ENCODE results near the gene ARVCF.

ARVCF gene, protein sequence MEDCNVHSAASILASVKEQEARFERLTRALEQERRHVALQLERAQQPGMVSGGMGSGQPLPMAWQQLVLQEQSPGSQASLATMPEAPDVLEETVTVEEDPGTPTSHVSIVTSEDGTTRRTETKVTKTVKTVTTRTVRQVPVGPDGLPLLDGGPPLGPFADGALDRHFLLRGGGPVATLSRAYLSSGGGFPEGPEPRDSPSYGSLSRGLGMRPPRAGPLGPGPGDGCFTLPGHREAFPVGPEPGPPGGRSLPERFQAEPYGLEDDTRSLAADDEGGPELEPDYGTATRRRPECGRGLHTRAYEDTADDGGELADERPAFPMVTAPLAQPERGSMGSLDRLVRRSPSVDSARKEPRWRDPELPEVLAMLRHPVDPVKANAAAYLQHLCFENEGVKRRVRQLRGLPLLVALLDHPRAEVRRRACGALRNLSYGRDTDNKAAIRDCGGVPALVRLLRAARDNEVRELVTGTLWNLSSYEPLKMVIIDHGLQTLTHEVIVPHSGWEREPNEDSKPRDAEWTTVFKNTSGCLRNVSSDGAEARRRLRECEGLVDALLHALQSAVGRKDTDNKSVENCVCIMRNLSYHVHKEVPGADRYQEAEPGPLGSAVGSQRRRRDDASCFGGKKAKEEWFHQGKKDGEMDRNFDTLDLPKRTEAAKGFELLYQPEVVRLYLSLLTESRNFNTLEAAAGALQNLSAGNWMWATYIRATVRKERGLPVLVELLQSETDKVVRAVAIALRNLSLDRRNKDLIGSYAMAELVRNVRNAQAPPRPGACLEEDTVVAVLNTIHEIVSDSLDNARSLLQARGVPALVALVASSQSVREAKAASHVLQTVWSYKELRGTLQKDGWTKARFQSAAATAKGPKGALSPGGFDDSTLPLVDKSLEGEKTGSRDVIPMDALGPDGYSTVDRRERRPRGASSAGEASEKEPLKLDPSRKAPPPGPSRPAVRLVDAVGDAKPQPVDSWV

DNA sequence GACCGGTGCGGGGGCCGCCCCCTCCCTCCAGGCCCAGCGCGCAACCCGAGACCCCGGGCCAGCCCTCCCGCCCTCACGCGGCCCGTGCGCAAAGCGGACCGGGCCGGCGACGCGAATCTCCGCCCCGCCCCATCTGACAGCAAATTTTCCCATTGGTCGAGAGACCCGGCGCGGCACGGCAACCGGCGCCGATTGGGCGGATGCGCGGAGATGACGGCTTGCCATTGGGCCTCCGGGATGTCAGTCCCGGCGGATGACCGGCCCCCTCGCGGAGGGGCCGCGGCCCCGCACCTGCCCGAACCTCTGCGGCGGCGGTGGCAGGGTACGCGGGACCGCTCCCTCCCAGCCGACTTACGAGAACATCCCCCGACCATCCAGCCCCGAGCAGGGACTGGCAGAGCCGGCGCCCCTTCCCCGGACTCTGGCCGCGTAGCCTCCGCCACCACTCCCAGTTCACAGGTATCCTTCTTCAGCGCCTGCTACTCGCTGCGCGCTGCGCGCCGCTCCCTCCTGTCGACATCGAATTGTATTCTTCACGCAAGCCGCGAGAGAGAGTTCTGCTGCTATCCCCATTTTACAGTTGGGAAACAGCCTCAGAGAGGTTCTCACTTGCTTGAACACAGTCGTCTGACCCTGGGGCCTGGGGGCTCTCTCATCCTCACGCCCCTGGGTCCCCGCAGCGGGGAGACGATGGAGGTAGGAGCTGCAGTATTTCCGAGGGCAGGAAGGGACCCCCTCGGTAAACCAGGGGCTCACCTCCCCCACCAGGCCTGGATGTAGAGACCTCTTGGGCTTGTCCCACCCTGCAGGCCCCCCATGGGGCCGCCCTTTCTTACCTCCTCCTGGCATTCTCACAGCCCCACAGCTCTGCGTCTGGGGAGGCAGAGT is at the start of gene ARVCF:
Gene ARVCF, minus strand, starts transcription at position 90 of the 888 bp plus-strand sequence. CDS start 26,029 bp downstream, outside the sequence.
- FAIRE-seq = peak; percentile 88
- peak; percentile 94 for DNase-seq (ENCODE audit: insufficient read length, low spot score)

DNA sequence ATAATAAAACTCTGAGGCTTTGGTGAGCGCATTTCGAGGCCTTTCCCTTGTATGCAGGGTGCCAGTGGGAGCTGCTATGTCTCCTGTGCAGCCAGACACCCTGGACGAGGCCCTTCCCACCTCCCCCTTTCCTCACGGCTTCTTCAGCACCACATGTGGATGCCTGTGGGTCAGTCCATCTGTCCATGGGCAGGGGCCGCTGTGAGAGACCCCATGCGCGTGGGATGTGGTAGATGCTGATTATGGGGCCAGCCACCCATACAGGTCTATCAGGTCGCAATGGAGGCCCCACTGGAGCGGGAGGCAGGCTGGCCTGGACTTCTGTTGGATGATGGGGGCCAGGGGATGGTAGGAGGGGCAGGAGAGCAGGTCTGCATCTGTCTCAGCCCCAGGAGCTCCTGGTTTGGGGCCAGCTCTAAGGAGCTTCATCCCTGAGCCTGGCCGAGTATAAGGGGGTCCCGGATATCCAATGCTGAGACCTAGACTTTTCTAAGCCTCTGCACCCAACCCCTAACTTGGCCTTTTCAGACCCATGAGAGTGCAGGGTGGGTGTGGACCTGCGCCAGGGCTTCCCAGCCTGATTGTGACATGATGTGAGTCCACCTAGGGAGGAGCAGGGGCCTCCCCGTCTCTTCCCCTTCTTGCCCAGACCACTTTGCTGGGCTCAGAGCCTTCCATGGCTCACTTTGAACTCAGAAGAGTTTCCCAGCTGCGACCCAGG is 49.4 kb upstream of the ARVCF start:
- DNase-seq (ENCODE audit: insufficient read length, low spot score) (no peak), FAIRE-seq (no peak)

DNA sequence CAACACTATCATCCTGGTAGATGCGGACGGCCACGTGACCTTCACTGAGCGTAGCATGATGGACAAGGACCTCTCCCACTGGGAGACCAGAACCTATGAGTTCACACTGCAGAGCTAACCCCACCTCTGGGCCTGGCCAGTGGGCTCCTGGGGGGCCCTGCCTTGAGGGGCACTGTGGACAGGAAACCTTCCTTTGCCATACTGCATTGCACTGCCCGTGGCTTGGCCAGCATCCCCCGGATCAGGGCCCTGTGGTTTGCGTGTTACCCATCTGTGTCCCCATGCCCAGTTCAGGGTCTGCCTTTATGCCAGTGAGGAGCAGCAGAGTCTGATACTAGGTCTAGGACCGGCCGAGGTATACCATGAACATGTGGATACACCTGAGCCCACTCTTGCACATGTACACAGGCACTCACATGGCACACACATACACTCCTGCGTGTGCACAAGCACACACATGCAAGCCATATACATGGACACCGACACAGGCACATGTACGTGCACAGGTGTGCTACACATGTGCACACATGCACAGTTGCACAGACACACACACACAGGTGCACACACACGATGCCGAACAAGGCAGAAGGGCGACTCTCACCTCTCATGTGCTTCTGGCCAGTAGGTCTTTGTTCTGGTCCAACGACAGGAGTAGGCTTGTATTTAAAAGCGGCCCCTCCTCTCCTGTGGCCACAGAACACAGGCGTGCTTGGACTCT is 48.1 kb upstream of the ARVCF start:
- DNase-seq (ENCODE audit: insufficient read length, low spot score) = no peak
- no peak for FAIRE-seq

DNA sequence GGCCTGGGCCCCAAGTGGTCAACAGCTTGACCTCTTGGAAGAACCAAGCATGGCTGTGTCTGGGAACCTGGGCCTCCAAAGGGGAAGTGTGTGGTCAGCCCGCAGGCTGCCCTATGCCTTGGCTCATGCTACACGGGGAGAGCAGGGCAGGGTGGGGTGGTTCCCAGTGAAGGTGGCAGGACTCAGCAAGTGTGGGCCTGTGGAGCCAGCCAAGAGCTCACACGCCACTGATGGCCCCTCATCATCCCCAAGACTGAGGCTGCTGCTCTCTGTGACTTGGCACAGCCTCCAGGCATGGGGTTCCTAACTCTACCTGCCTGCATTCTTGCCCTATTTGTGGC is 47.5 kb upstream of the ARVCF start:
- FAIRE-seq (no peak), DNase-seq (ENCODE audit: insufficient read length, low spot score) (no peak)

DNA sequence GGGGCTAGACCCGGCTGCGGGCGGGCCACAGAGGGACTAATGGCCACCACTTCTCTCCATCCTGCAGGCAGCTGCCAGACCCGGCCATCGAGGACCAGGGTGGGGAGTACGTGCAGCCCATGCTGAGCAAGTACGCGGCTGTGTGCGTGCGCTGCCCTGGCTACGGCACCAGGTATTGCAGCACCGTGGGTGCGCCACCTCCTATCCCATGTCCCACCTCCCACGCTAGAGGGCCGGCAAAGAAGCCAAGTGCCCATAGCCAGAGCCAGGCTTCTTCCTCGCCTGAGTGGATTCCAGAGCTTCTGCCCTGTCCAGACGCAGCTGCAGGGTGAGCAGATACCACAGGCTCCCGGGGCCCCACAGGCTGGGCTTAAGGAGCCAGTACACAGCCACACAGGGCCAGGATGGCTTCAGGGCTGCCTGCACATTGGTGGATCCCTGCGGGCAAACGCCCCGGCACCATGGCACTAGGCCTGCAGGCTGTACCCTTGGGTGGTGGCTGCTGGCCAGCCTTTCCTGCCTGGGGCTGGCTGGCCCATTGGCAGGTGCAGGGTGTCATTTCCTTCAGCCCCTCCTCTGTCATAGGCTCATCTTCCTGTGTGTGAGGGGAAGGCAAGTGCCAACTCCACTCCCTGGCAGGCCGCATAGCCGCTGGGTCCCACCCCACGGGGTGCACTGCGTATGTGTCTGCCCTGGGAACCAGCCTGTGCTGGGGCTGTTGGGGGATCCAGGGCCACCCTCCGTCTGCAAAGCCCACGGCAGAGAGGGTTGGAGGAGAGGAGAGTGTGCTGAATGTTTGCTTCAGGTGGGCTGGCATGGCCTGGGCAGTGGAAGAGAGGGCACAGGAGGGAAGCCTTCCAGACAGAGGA is 46.9 kb upstream of the ARVCF start:
- DNase-seq (ENCODE audit: insufficient read length, low spot score) (no peak), FAIRE-seq (no peak)

DNA sequence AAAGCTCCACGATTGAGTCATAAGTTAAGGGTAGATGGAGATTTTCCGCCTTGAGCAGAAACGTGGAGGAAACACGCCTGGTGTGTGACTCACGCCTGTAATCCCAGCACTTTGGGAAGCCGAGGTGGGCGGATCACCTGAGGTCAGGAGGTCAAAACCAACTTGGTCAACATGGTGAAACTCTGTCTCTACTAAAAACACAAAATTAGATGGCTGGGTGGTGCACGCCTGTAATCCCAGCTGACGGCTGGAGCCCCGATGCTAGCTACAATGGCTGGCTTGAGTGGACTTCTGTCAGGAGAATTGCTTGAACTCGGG is 46.1 kb upstream of the ARVCF start:
- FAIRE-seq (no peak), DNase-seq (ENCODE audit: insufficient read length, low spot score) (no peak)

DNA sequence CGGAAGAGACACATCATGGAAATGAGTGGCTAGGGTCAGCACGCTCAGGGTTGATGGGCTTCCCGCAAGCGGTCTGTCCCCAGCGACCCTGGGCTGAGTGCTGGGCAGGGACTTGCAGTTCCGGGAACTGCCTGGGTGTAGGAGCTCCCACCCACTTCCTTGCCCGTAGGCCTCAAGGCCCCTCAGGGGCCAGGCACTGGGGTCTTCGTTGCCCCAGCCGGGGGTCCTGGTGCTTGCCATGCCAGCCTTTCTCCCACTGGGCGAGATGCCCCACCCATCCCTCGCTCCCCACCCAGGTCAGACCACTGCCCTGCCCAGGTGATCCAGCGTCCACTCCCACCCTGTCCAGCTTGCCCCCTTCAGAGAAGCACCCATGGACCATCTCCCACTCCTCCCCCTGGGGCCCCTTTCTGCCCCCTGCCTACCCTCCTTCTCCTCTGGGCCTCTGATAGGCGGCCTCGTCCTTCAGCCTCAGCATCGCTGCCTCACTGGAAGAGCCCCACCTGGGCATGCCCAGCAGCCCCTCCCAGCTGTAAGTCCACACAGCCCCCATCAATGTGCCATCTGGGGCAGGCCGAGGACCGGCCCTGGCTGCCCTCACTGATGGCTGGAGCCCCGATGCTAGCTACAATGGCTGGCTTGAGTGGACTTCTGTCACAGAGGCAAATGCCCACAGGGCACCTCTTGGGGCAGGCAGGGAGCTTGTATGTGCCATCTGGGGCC is 45.6 kb upstream of the ARVCF start:
- DNase-seq (ENCODE audit: insufficient read length, low spot score) = no peak
- no peak for FAIRE-seq

DNA sequence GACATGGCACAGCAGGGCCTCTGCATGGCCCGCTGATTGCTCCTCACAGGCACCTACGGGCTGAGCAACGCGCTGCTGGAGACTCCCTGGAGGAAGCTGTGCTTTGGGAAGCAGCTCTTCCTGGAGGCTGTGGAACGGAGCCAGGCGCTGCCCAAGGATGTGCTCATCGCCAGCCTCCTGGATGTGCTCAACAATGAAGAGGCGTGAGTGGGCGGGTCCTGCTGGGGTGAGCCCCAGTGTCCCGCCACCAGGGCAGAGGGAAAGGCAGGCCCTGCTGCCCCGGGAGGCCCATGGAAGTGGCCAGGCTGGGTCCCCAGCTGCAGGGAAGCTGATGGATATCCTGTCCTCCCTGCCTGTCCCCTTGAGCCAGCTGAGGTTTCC is 44.8 kb upstream of the ARVCF start:
- DNase-seq (ENCODE audit: insufficient read length, low spot score) = no peak

DNA sequence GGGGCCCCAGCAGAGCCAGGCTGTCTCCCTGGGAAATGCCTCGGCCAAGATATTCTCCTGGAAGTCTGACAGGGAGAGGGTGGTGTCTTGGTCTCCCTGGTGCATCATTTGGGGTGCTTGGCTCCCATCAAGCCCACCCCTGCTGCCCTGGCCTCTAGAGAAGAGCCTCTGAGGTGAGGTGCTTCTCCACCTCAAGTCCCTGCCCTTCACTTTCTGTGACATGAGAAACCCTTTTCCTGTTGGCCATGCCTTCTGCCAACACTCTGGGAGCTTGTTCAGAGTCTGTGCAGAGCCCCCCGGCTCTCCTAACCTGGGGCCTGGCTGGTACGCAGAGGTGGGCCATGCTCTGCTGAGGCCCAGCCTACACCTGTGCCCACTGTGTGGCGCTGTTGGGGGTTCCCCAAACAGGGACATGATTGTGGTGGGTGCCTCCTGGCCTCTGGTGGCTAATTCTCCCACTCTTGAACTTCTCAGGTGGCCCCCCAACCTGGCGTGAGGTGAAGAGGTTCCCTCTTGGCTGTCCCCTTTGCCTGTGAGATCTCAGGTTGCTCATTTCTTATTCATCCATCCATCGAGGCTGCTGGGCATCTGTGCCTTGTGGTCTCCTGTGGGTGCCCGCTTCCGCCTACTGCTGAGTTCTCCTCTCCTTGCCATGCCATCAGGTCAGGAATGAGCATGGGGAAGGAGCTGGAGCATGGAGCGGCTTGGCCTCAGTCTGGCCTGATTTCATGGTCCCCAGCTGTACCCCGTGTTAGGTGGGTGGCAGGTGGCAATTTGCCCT is 44.3 kb upstream of the ARVCF start:
- no peak for DNase-seq (ENCODE audit: insufficient read length, low spot score)
- FAIRE-seq = no peak

More for the DNA sequence above, 44.8 kb upstream of the ARVCF start:
- FAIRE-seq = no peak

DNA sequence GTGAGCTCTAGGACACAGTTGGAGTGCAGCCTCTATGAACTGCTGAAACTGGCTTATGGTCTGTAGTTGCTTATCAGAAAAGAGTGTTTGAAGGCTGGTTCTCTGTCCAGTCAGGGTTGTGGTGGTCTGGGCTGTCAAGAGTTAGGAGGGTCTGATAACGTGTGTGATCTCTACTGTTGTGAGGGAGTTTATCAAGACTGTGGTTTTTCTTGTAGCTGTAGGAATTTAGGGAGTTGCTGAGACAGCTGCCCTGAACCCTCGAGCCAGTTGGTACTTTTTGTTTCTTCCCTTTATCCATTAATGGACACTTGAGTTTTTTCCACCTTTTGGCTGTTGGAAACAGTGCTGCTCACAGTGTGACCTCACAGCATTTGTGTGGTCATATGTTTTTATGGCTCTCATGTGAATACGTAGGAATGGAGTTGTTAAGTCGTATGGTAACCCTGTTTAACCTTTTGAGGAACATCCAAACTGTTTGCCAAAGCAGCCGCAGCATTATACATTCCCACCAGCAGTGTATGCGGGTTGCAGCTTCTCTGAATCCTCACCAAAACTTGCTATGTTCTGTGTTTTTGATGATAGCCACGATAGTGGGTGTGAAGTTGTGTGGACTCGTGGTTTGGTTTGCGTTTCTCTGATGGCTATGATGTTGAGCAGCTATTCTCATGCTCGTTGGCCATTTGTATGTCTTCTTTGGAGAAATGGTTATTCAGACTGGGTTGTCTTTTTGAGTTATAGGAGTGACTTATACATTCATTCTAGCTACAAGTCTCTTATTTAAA is 42.6 kb upstream of the ARVCF start:
- FAIRE-seq (no peak), DNase-seq (ENCODE audit: insufficient read length, low spot score) (no peak)

DNA sequence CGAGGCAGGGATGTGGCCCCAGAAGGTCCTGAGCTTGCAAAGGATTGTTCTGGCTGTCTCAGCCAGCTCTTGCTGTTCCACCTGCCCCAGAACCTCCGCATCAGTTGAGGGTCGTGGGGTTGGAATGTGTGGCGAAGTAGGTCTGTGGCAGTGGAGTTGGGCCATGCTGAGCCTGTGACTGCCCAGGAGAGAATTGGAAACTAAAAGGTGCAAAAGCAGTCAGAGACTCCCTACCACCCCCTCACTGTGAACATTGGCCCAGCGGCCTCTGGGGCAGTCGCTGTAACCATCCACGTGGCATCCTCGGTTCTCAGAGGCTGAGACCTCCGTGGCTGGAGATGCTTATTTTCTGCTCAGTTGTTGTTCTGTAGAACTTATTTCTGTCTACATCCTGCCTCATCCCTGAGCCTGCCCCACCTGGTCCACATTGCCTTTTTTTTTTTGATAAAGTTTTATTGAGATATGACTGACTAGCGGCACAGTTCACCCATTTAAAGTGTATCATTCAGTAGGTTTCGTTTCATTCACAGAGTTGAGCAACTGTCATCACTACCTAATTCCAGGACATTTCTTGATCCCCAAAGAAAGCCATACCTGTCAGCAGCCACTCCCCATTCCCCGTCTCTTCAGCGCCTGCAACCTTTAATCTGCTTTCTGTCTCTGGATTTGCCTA is 41.1 kb upstream of the ARVCF start:
- no peak for FAIRE-seq
- DNase-seq (ENCODE audit: insufficient read length, low spot score) = no peak

DNA sequence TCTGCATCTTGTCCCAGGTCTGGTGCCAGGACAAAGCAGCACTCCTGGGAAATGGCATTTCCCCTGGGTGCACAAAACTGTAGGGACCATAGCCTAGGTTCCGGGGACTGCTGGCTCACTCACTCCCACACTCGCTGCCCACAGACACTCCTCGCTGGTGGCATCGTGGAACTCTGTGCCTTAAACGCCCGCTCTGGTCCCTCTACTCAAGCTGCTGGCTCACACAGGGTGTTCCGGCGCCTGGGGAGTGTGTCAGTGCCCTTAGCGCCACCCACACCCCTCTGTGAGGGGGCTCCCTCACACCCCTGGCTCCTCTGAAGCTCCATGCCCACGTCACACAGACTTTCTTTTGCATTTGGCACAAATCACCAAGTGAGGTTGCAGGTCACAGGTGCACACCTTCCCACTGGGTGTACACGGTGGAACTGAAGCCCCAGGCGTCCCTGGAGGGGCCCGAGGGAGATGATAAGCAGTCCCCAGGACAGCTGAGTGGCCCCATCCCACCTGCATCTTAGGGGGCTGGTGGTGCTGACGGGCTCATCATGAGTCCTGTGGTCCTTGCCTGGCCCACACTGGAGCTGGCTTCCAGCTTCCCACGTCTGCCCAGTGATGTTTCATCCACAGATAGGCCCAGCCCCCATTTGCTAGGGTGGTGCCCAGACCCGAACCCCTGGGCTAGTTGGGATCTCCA is 40.2 kb upstream of the ARVCF start:
- no peak for DNase-seq (ENCODE audit: insufficient read length, low spot score)
- FAIRE-seq = no peak

DNA sequence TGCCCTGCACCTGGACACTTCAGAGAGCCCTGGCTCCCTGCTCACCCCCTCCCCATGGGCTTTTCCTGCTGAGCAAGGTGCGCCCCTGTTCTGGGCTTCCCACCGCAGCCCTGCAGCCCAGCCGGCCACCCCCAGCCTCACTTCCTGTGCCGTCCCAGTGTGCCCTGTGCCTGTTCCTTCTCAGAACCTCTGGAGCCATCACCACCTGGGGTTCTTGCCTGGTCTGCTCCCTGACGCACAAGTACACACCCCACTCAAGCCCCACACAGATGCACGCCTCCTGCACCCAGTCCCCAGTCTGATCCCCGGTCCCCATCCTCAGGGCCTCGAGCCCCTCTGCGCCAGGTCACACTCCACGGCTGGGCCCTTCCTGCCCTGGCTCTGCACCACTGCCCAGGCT is 39.5 kb upstream of the ARVCF start:
- no peak for DNase-seq (ENCODE audit: insufficient read length, low spot score)
- FAIRE-seq = no peak

DNA sequence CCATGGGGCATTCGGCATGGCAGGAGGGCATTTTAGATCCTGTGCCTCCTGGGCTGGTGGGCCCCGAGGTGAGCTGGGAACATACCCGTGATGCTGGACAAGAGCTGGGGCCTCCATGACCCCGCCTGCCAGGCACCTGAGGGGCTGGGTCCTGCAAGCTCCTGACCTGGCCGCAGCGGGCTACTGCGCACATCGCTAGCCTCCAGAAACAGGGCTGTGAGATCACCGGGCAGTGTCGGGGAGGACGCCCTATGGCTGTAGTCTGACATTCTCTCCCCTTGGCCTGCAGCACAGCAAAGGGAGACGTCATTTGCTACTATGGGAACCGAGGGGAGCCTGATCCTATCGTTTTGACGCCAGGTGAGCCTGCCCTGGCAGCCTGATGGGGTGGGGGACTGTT is 39.0 kb upstream of the ARVCF start:
- DNase-seq (ENCODE audit: insufficient read length, low spot score) = no peak
- no peak for FAIRE-seq

DNA sequence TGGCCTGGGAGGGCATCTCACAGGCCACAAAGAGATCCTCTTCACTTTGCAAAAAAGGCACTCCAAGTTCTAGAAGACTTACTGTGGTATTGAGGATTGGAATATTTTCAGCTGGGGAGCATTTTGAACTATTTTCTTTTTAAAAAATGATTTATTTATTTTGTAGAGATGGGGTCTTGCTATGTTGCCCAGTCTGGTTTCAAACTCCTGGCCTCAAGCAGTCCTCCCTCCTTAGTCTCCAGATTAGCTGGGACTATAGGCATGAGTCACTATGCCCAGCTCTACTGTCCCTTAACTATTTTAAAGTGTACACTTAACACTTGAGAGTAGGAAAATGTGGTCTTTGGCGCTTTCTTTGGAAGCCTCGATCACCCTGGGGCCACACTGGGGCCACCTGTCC is 38.5 kb upstream of the ARVCF start:
- FAIRE-seq = no peak
- DNase-seq (ENCODE audit: insufficient read length, low spot score) = no peak

Measured in HTR-8/SVneo (cell line).